GM21619 (cell line): ENCODE measurements around the gene HINFP.

Source experiments
- ATAC-seq: cut with Tn5 transposase; IDR thresholded peaks from one replicate; pipeline ENCODE4 v1.9.1; 2021; ENCODE audit not compliant: unreplicated experiment

The HINFP gene, protein sequence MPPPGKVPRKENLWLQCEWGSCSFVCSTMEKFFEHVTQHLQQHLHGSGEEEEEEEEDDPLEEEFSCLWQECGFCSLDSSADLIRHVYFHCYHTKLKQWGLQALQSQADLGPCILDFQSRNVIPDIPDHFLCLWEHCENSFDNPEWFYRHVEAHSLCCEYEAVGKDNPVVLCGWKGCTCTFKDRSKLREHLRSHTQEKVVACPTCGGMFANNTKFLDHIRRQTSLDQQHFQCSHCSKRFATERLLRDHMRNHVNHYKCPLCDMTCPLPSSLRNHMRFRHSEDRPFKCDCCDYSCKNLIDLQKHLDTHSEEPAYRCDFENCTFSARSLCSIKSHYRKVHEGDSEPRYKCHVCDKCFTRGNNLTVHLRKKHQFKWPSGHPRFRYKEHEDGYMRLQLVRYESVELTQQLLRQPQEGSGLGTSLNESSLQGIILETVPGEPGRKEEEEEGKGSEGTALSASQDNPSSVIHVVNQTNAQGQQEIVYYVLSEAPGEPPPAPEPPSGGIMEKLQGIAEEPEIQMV

GRCh38 chr11:119121008-119121810 lies at the start of gene HINFP:
HINFP (plus strand) TSS chr11:119121580; CDS start chr11:119126945, 5,365 bp downstream.
- peak; percentile 95 for ATAC-seq

DNA sequence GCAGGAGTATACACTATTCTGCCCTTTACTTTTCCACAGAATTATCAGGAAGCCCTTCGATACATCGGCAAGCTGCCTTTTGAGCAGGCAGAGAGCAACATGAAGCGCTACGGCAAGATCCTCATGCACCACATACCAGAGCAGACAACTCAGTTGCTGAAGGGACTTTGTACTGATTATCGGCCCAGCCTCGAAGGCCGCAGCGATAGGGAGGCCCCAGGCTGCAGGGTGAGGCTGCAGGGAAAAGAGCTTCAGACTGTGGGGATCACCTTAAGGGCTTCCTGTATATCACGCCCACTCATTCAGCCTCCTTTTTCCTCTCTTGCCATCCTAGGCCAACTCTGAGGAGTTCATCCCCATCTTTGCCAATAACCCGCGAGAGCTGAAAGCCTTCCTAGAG lies 43.5 kb upstream of the HINFP start:
- no peak for ATAC-seq

DNA sequence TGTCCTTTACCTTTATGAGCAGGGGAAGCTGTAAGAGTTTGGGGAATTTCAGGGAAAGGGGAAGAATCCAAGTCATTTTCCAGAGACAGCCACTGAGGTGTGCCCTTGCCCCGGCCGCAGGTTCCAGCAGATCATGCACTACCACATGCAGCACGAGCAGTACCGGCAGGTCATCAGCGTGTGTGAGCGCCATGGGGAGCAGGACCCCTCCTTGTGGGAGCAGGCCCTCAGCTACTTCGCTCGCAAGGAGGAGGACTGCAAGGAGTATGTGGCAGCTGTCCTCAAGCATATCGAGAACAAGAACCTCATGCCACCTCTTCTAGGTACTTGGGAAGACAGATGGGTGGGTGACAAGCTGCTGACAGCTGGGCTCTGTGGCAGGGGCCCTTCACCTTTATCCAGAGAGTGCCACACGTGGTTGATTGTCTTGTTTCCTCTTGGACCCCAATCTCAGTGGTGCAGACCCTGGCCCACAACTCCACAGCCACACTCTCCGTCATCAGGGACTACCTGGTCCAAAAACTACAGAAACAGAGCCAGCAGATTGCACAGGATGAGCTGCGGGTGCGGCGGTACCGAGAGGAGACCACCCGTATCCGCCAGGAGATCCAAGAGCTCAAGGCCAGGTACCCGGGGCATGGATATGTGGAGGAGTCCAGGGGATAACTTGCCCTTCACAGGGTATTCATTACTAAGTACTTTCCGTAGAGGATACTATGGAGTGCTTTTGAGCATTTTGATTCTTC lies 42.5 kb upstream of the HINFP start:
- no peak for ATAC-seq

DNA sequence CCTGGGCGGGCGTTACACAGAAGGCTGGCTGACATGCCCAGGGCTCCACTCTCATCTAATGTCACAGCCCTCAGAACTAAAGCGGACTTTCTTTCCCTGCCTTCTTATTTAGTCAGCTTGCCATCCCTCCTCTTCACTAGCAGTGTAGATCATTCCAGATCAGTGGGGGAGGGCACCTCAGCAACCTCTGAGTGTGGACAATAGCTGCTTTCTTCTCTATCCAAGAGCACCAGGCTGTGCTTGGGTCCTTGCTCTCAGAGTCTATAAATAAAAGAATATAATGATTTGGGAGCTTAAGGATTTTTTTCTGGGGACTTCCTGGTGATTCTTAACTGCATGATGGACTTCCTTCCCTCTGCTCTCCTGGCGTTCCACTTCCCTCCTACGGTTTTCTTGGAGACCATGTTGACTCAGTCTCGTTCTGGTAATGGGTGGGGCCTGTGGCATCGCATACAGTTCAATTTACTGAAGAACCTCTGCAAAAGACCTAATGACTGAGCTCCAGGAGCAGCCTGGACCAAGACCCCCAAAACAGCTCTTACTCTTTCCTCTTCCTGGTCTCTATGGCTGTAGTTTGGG lies 39.6 kb upstream of the HINFP start:
- no peak for ATAC-seq

DNA sequence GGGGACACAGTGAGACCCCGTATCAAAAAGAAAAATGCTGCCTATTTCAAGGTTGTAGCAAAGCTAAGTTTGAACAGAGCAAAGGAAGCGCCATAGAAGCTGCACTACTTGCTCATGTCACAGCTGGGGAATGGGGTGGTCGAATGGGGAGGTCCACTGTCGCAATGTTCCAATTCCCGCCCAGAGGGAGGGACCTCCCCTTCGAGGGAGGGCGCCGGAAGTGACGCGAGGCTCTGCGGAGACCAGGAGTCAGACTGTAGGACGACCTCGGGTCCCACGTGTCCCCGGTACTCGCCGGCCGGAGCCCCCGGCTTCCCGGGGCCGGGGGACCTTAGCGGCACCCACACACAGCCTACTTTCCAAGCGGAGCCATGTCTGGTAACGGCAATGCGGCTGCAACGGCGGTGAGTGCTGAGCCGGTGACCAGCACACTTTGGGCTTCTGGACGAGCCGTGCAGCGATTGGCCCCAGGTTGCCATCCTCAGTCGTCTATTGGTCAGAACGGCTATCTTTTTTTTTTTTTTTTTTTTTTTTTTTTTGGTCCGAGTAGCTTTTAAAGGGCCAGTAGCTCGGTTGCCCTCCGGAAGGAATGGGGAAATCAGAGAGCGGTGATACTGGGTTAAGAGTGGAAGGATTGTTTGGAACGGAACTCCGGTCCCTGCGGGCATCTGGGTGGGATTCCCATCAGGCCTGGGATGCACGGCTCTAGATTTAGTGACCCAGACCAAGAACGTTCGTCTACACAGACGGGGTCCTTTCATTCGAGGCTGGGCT lies 36.5 kb upstream of the HINFP start, which contains the start of gene HMBS:
Gene HMBS, plus strand, starts transcription at position 219 of the 774 bp plus-strand sequence. Its CDS starts 153 bp downstream, at position 372.
- ATAC-seq = peak; percentile 88

DNA sequence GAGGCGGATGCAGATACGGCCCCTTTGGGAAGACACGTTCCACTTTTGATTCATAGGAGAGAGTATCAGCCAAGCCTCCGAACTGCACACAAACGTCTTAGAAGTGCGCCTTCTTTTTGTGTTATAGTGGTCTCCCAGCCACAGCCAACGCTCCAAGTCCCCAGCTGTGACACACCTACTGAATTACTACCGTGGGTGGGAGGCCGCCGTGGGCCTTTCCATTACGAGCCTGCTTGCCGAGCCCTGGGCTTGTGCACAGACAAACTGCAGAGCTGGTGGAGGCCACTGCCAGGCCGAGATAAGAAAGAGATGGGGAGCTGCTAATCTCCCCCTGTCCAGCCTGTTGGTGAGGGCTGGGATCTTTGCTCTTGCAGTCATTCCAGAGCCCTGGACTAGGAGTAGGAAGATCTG lies 35.9 kb upstream of the HINFP start:
- ATAC-seq = peak; percentile 29

GRCh38 chr11:119087123-119087522 lies 34.3 kb upstream of the HINFP start:
- ATAC-seq = no peak

DNA sequence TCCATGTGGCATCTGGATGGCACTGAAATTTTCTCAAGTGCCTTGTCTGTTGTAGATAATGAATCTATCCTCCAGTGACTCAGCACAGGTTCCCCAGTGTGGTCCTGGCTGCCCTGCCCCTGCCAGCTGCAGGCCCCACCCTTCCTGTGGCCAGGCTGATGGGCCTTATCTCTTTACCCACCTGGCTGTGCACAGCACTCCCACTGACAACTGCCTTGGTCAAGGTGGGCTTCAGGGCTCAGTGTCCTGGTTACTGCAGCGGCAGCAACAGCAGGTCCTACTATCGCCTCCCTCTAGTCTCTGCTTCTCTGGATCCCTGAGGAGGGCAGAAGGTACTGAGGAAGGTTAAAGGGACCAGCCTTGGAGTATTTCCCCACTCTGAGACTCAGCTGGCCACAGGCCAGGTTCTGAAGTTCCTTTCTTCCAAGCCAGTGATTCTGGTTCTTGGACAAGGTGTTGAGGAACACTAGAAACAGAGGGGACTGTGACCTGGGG lies 33.6 kb upstream of the HINFP start:
- no peak for ATAC-seq

DNA sequence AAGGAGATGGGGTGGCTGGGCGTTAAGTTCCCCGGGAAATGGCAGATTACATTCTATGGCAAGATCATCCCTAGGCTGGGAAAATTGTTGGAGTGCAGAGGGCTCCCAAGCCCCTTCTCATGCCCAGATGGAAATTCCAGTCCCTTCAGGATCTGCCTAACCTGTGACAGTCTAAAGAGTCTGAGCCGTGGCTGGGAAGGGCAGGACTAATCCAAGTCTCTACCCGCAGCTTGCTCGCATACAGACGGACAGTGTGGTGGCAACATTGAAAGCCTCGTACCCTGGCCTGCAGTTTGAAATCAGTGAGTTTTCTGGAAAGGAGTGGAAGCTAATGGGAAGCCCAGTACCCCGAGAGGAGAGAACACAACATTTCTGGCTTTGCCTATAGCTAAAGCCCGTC lies 33.0 kb upstream of the HINFP start:
- ATAC-seq = no peak

DNA sequence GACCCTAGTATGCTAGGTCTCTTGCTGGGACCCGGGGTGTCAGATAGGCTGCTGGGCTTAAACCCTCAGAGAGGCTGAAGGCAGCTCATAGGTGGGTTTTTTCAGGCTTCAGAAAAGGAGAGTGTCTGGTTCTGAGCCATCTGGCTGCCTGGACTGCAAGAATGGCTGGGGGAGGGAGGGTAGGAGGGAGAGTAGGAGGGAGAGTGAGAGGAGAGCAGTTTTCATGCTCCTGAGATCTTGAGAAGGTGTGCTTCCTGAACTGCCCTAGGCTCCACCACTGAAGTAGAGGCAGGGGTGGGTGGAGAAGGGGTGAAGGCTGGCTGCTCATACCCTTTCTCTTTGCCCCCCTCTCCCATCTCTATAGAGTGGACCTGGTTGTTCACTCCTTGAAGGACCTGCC lies 32.1 kb upstream of the HINFP start:
- ATAC-seq = no peak

- no peak for ATAC-seq
Observed at GRCh38 chr11:119091178-119091577, 30.2 kb upstream of the HINFP start.

DNA sequence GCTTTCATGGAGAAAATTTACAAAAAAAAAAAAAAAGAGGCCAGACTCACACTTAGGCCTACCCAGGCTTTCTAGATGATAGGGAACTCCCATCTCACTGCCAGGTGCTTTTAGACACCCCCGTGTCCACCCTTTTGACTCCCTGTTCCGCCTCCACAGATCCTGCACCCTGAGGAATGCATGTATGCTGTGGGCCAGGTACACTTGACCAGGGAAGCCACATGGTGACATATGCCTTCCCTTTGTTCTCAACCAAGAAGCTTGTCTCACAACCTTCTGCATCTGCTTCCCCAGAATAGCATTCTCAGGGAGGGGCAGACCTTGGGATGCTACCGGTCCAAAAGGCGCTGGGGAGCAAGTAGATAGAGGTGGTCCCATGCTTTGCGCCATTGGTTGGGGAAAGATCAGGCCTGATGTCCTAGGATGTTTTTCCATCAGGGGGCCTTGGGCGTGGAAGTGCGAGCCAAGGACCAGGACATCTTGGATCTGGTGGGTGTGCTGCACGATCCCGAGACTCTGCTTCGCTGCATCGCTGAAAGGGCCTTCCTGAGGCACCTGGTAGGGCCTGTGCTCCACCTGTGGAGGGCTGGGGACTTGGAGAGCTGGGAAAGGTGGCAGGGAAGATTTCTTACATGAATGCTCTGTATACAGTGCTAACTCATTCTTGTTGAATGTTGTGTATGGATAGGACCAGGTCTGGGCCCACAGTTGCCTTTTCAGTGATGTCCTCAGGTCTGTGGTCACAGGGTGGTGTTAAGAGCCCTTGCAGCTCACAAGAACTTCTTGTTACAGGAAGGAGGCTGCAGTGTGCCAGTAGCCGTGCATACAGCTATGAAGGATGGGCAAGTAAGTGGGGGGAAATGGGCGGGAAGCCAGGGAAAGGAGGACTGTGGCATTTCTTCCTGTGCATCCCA lies 29.2 kb upstream of the HINFP start:
- ATAC-seq = no peak

- ATAC-seq = no peak
Observed at GRCh38 chr11:119092880-119093842, 28.2 kb upstream of the HINFP start.

- peak; percentile 4 for ATAC-seq
Observed at GRCh38 chr11:119093942-119094815, 27.2 kb upstream of the HINFP start.

- peak; percentile 34 for ATAC-seq
Observed at GRCh38 chr11:119094816-119095065, 26.6 kb upstream of the HINFP start.

DNA sequence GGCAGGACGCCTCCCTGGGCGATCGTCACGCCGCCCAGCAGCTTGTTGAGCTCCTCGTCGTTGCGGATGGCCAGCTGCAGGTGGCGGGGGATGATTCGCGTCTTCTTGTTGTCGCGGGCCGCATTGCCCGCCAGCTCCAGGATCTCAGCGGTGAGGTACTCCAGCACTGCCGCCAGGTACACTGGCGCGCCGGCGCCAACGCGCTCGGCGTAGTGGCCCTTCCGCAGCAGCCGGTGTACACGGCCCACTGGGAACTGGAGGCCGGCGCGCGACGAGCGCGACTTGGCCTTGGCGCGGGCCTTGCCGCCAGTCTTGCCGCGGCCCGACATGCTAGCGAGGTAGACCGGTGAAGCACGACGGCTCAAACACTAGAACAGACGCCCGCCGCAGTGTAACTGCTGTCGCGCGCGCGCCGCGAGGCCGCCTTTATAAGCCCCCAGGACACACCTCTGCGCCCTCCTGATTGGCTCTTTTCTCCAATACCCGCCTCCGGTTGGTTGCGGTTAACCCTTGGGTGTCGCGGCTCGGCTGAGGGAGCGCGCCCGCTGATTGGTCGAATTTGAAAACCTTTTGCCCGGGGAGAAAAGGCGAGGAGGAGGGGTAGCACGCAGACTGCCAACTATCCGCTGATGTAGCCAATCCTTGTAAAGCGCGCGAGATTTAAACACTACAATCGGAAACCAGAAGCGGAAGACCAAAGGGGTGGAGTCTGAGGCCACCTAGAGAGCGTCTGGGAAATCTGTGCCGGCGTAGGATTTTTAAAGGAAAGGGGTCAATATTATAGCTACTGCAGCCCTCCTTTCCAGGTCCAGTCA lies 26.1 kb upstream of the HINFP start:
- ATAC-seq = peak; percentile 77
